ENCODE measurements around the gene TFAM.

The TFAM gene

DNA sequence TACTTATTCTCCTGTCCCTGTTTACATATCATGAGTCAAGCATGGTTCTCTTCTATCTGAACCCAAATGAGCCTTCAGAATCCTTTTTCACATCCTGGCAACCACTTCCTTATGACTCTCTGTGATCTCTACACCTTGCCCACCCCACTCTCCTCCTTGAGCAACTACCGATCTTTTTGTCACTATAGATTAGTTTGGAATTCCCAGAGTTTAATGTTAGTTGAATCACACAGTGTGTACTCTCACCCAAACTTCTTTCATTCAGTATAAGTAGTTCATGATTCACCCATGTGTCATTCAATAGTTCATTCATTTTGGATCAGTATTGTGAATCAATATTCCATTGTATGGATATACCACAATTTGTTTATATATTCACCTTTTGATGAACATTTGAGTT is 55.3 kb downstream of the TFAM start:
- TF ChIP-seq, protein P1, sequence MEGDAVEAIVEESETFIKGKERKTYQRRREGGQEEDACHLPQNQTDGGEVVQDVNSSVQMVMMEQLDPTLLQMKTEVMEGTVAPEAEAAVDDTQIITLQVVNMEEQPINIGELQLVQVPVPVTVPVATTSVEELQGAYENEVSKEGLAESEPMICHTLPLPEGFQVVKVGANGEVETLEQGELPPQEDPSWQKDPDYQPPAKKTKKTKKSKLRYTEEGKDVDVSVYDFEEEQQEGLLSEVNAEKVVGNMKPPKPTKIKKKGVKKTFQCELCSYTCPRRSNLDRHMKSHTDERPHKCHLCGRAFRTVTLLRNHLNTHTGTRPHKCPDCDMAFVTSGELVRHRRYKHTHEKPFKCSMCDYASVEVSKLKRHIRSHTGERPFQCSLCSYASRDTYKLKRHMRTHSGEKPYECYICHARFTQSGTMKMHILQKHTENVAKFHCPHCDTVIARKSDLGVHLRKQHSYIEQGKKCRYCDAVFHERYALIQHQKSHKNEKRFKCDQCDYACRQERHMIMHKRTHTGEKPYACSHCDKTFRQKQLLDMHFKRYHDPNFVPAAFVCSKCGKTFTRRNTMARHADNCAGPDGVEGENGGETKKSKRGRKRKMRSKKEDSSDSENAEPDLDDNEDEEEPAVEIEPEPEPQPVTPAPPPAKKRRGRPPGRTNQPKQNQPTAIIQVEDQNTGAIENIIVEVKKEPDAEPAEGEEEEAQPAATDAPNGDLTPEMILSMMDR (IDR thresholded peaks at IDR 0.05), result no peak
- TF ChIP-seq ZFX (IDR thresholded peaks at IDR 0.05; ENCODE audit: borderline replicate concordance), result no peak

DNA sequence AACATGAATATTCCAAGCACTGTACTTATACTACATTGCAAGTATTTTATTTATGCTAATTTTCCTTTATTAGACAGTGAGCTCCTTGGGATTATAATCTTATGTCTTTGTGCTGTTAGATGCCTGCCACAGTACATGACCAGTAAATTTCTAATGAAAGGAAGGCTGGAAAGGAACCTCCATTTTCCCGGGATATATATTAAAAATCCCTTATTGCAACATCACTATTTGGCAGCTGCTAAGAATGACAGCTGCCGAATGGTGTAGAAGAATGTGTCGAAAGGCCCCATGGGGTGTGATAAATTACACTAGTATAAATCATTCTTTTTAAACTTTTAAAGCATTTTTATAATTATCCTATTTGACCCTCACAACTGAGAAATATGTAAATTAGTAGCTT is 59.1 kb downstream of the TFAM start:
- no peak overlapping the region for H3K27ac ChIP-seq
- TF ChIP-seq, protein P1 (IDR thresholded peaks at IDR 0.05), result no peak
- no peak for TF ChIP-seq ZFX (IDR thresholded peaks at IDR 0.05; ENCODE audit: borderline replicate concordance)

More for the DNA sequence above, 55.3 kb downstream of the TFAM start:
- no peak overlapping the region for H3K27ac ChIP-seq

DNA sequence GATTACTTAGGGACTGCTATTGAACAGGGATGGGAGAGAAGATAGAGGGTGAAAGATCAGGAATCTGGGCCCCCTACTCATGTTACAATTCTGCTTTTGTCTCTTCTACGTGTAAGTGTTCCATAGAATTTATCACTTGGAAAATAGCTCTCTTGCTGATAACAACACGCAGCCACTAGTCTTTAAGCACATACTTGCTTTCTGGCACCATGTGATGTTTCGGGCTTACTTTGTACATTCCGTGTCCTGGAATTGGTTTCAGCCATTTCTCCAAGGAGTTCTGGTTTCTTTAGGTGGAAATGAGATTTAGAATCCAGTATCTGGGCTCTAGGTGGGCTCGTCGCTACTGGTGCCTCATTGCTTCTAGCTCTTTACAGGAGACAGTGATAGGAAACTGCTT is 59.7 kb downstream of the TFAM start:
- TF ChIP-seq, protein P1 (IDR thresholded peaks at IDR 0.05), result no peak
- no peak for TF ChIP-seq ZFX (IDR thresholded peaks at IDR 0.05; ENCODE audit: borderline replicate concordance)
- H3K27ac ChIP-seq, result no peak overlapping the region

DNA sequence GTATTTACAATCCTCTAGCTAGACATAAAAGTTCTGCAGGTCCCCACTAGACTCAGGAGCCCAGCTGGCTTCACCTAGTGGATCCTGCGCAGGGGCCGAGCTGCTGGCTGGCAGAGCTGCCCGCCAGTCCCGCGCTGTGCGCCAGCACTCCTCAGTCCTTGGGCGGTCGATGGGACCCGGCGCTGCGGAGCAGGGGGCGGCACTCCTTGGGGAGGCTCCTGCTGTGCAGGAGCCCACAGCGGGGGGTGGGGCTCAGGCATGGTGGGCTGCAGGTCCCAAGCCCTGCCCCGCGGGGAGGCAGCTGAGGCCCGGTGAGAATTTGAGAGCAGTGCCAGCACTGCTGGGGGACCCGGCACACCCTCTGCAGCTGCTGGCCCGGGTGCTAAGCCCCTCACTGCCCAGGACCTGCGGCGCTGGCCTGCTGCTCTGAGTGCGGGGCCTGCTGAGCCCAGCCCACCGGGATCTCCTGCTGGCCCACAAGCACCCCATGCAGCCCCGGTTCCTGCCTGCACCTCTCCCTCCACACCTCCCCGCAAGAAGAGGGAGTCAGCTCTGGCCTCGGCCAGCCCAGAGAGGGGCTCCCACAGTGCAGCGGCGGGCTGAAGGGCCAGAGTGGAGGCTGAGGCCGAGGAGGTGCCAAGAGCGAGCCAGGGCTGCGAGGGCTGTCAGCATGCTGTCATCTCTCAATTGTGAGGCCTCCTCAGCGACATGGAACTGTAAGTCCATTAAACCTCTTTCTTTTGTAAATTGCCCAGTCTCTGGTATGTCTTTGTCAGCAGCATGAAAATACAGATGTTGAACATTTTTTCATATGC is 63.1 kb downstream of the TFAM start:
- no peak overlapping the region for H3K27ac ChIP-seq
- no peak for TF ChIP-seq ZFX (IDR thresholded peaks at IDR 0.05; ENCODE audit: borderline replicate concordance)
- TF ChIP-seq, protein P1 (IDR thresholded peaks at IDR 0.05), result no peak

All from 22Rv1 (cell line).